A673 (cell line): Measurements from ENCODE around the gene NETO2. TPM values are rescaled to one million over a fixed set of nuclear protein-coding genes. Genes with fewer than 3 reads are reported as not detected.

Experiments
- BruUV-seq: library from RNA; stranded (reverse); fragments of 400-500 nt; replicated peaks from 2 replicates; lab custom pipeline; 2021; lab: Mats Ljungman, UMichigan
- CTCF ChIA-PET: fragments of 300-600 bp; sonication (Branson Sonifier 250); formaldehyde crosslinking; loops from one replicate; lab custom pipeline; 2022; ENCODE audit warnings: antibody characterized with exemption; lab: Charles Lee
- POLR2A ChIA-PET: fragments of 300-600 bp; sonication (Branson Sonifier 250); formaldehyde crosslinking; loops from one replicate; lab custom pipeline; 2022; ENCODE audit warnings: antibody characterized with exemption; ENCODE audit not compliant: low non-redundant PET; lab: Charles Lee
- DNase-seq: peaks from one replicate; pipeline ENCODE4 v3.0.0-alpha.2; 2015; ENCODE audit warnings: low spot score
- H3K27ac ChIP-seq: fragments of 200-600 bp; sonication (generic); 2 replicates; pipeline ENCODE4 v1.5.1; 2016; ENCODE audit warnings: mixed run types, low read depth, mild to moderate bottlenecking, mixed read lengths, antibody characterized with exemption, low read length; ENCODE audit not compliant: poor library complexity, severe bottlenecking
- H3K27me3 ChIP-seq: fragments of 200-600 bp; sonication (generic); replicated peaks from 2 replicates; pipeline ENCODE4 v1.6.1; 2017; ENCODE audit warnings: mixed run types, low read depth, mild to moderate bottlenecking, mixed read lengths, antibody characterized with exemption, low read length; ENCODE audit not compliant: insufficient read depth, poor library complexity
- H3K36me3 ChIP-seq: fragments of 200-600 bp; sonication (generic); 2 replicates; pipeline ENCODE4 v1.6.1; 2016; ENCODE audit warnings: mixed run types, mild to moderate bottlenecking, mixed read lengths, antibody characterized with exemption, low read length; ENCODE audit not compliant: insufficient read depth, poor library complexity, severe bottlenecking
- H3K4me1 ChIP-seq: fragments of 200-600 bp; sonication (generic); 2 replicates; pipeline ENCODE4 v1.6.1; 2017; ENCODE audit warnings: mixed run types, mild to moderate bottlenecking, mixed read lengths, antibody characterized with exemption, low read length; ENCODE audit not compliant: insufficient read depth, poor library complexity, severe bottlenecking
- H3K4me3 ChIP-seq: fragments of 200-600 bp; sonication (generic); 2 replicates; pipeline ENCODE4 v1.5.1; 2016; ENCODE audit warnings: low read depth, mixed run types, mild to moderate bottlenecking, mixed read lengths, low read length; ENCODE audit not compliant: poor library complexity, severe bottlenecking
- H3K9me3 ChIP-seq: fragments of 200-600 bp; sonication (generic); 2 replicates; pipeline ENCODE4 v1.6.1; 2016; ENCODE audit warnings: mixed run types, low read depth, mild to moderate bottlenecking, mixed read lengths, antibody characterized with exemption, low read length; ENCODE audit not compliant: poor library complexity, severe bottlenecking
- CTCF ChIP-seq: fragments of 300-800, 200-600 bp; sonication (generic); conservative IDR thresholded peaks from 2 replicates; pipeline ENCODE4 v1.5.1; 2017; ENCODE audit warnings: low read depth, mild to moderate bottlenecking, antibody characterized with exemption, low read length, moderate library complexity, mixed read lengths
- EZH2 ChIP-seq: fragments of 200-600 bp; sonication (generic); IDR thresholded peaks from 2 replicates; pipeline ENCODE4 v1.6.1; 2017; ENCODE audit warnings: borderline replicate concordance, low read depth, mild to moderate bottlenecking, mixed read lengths, antibody characterized with exemption, low read length; ENCODE audit not compliant: poor library complexity, severe bottlenecking
- intact Hi-C: fragments of 100-400 bp; cut with micrococcal nuclease; formaldehyde crosslinking; loops from one replicate; pipeline ENCODE4 v1.10.0; 2022; ENCODE audit not compliant: unreplicated experiment
- total RNA-seq: library from RNA; stranded (reverse); gene quantifications from 2 replicates; pipeline ENCODE4 v1.2.3, GENCODE V29; 2021

NETO2 gene
- total RNA-seq, 1 experiment from 2014 or later, result 68.7 TPM

- Histone ChIP-seq H3K4me3 (no peak overlapping the region), H3K27me3 (no peaks in the 10 kb centered on the region), H3K27ac (no peak overlapping the region), H3K9me3 (no peaks in the 10 kb centered on the region), H3K4me1 (no peaks in the 10 kb centered on the region), H3K36me3 (no peaks in the 10 kb centered on the region)
- TF ChIP-seq CTCF, result no peak
- no peak for TF ChIP-seq EZH2
- ChIA-PET POLR2A (no interaction called here), CTCF (no interaction called here)
- DNase-seq, result no peak
- intact Hi-C loops, result no loop called here
- BruUV-seq, result no TSS peak
Measured at GRCh38 chr16:47028767-47029377, 114.9 kb downstream of the NETO2 start.

Other genes starting within 250 kb of the NETO2 start
- gene DNAJA2, start 170.3 kb downstream of the NETO2 start, total RNA-seq, result 82.5 and 85.2 TPM in 2 replicates